ENCODE measurements around the gene FMNL2. TPM values are rescaled to one million over a fixed set of nuclear protein-coding genes. Genes with fewer than 3 reads are reported as not detected.
"Not testable (repeated sequence)": the region's sequence is repeated elsewhere in the genome, so short reads cannot be mapped to it uniquely, and the experiment has no call there.

FMNL2 gene
- total RNA-seq, 1 donor from 2014 or later: 93.8 TPM

DNA sequence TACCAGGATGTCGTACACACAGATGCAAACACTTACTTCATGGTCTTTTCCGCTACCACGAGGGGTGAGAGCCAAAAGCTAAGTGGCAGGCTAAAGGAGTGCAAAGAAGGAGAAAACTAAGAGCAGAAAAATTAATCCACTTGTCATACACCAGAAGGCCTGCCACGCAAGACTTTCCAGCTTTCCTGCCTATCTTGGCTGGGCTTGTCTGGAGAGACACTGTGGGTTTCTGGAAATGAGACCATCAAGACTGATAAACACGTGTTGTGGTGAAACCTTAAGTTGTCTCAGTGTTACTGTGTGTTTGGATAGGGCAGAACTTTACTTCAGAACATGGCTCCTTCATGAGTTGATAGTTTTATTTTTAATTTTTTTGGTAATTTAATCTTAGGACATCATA lies 175.6 kb downstream of the FMNL2 start:
- no peak for DNase-seq (ENCODE audit: low spot score in 2 of 2)
- no peak for FAIRE-seq

- FAIRE-seq (no peak), DNase-seq (ENCODE audit: low spot score in 2 of 2) (no peak)
Measured at GRCh38 chr2:152511981-152512380, 177.0 kb downstream of the FMNL2 start.

DNA sequence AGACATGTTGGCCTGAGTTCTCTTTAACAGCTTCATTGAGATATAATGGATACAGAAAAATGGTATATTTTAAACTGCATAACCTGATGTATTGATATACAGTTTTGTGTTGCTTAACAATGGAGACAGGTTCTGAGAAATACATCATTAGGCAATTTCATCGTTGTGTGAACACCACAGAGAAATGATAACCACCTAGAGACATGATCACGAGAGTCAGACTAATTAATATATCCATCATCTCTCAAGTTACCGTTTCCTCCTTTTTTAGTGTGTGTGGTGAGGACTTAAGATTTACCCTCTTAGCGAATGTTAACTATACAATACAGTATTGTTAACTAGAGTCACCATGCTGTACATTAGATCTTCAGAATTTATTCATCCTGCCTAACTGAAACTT lies 178.1 kb downstream of the FMNL2 start:
- no peak for FAIRE-seq
- DNase-seq (ENCODE audit: low spot score in 2 of 2): no peak

DNA sequence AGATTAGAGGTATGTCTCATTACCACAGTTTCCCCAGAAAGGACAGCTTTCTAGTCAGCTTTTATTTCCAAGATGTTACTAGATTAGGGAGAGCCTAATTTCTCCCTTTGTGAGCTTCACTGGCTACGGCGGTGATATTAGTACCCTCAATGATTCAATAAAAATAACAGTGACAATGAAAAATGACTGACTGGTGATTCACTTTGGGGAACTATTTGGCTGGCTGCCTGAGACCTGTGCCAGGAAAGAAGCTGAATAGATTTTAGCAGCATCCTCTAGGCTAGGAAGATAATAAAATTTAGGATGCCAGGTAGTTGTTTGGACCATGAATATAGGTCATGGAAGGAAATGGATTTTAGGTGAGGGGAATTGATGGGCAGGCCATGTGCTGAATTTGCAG lies 178.7 kb downstream of the FMNL2 start:
- FAIRE-seq: no peak
- DNase-seq (ENCODE audit: low spot score in 2 of 2): no peak

GRCh38 chr2:152518034-152518433 lies 183.1 kb downstream of the FMNL2 start:
- DNase-seq (ENCODE audit: low spot score in 2 of 2) (no peak), FAIRE-seq (no peak)

GRCh38 chr2:152518641-152519580 lies 183.9 kb downstream of the FMNL2 start:
- no peak for DNase-seq (ENCODE audit: low spot score in 2 of 2)
- FAIRE-seq: no peak

- DNase-seq (ENCODE audit: low spot score in 2 of 2) (no peak), FAIRE-seq (no peak)
Measured at GRCh38 chr2:152519581-152519952, 184.6 kb downstream of the FMNL2 start.

DNA sequence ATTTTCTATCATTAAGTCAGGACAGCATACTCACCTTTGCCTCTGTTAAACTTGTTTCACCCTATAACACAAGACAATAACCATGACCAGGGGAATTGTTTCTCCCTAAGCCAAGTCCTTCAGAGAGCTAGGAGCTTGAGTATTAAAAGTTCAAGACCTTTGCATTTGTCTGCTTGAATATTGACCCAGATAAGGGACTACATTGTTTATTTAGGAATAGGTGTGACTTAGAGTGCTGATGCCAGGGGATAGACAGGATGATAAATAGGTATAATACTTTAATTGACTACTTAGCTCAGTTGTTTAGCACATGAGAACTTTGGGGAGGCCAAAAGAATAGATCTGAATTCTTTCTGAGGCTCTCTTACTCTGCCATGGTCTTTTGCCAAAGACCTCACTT lies 185.8 kb downstream of the FMNL2 start:
- FAIRE-seq (no peak), DNase-seq (ENCODE audit: low spot score in 2 of 2) (no peak)

GRCh38 chr2:152522446-152522845 lies 187.5 kb downstream of the FMNL2 start:
- FAIRE-seq; DNase-seq (ENCODE audit: low spot score in 2 of 2): not testable (repeated sequence)

GRCh38 chr2:152523091-152523490 lies 188.1 kb downstream of the FMNL2 start:
- FAIRE-seq (no peak), DNase-seq (ENCODE audit: low spot score in 2 of 2) (no peak)

- FAIRE-seq: no peak
- no peak for DNase-seq (ENCODE audit: low spot score in 2 of 2)
Measured at GRCh38 chr2:152525277-152525838, 190.4 kb downstream of the FMNL2 start.

DNA sequence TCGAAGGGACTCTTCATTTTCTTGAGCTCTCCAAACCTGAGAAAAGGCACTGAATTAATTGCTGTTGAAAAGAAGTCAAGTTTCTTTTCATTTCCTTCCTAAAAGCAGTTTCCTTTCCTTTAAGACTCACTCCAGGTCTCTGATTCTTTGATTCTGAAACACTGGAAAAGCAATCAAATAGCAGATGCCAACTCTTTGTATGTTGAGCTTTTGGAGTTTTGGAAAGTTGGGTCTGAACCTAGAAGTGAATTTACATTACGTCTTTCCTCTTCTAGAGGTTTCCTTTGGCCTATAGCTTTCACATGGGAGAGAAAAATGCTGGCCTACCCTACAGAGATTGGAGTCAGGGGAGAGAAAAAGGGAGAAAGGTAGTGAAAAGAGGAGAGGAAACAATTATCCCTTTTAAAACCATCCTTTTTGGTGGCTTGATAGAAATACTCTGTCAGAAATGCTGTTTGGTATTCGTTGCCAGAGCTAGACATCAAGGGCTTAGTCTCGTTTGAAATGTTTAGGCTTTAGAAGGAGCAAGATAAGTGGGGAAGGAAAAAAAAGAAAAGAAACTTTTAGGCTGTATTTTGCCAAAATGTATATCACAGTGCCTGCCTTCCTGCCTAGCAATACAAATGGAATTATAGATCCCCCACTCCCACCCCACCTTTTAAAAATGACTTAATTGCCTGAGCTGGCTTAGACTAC lies 194.6 kb downstream of the FMNL2 start:
- DNase-seq (ENCODE audit: low spot score in 2 of 2): no peak
- FAIRE-seq: no peak

DNA sequence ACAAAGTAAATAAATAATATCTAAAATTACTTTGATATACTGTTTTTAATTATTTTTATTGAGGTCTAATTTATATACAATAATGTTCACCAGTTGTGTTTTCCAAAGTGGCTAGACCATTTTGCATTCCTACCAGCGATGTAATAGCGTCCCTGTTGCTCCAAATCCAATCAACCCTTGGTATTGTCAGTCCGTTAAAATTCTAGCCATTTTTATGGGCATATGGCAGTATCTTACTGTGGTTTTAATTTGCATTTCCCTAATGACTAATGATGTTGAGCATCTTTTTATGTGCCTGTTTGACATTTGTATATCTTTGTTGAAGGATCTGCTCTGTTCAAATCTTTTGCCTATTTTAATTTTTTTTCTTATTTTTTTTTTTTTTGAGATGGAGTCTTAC lies 197.3 kb downstream of the FMNL2 start:
- FAIRE-seq (no peak), DNase-seq (ENCODE audit: low spot score in 2 of 2) (no peak)

DNA sequence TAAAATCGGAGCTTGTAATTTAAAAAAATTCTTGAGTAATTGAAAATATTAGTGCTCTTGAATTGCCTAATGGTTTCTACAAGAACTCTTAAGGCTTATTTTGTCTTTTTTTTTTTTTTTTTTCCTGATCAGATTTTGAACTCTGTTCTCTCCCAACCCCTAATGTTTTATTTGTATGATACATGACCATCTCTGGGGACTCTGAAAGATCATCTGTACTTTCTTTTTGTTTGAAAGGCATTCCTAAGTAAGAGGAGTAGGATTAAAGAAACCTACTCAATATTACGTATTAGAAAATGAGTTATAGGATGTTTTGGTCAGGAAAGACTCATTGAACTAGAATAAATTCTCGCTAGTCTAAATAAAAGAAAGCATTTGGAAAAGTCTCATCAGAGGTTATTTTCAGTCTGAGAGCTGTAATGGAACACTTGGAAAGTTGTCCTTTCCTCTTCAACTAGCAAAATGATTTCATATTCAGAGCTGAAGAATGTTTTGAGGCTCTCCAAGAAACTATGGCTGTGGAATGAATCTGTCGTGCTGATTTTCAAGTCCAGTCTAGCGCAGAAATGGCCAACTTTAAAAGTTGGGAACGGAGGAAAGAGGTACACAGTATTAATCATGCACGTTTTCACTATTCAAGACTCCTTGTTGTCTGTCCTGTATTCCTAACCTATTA lies 199.6 kb downstream of the FMNL2 start:
- FAIRE-seq: no peak
- no peak for DNase-seq (ENCODE audit: low spot score in 2 of 2)

- no peak for FAIRE-seq
- no peak for DNase-seq (ENCODE audit: low spot score in 2 of 2)
Measured at GRCh38 chr2:152537081-152537651, 202.2 kb downstream of the FMNL2 start.

- no peak for DNase-seq (ENCODE audit: low spot score in 2 of 2)
- FAIRE-seq: no peak
Measured at GRCh38 chr2:152539424-152539823, 204.4 kb downstream of the FMNL2 start.

GRCh38 chr2:152541712-152542111 lies 206.7 kb downstream of the FMNL2 start:
- DNase-seq (ENCODE audit: low spot score in 2 of 2): no peak
- FAIRE-seq: no peak

DNA sequence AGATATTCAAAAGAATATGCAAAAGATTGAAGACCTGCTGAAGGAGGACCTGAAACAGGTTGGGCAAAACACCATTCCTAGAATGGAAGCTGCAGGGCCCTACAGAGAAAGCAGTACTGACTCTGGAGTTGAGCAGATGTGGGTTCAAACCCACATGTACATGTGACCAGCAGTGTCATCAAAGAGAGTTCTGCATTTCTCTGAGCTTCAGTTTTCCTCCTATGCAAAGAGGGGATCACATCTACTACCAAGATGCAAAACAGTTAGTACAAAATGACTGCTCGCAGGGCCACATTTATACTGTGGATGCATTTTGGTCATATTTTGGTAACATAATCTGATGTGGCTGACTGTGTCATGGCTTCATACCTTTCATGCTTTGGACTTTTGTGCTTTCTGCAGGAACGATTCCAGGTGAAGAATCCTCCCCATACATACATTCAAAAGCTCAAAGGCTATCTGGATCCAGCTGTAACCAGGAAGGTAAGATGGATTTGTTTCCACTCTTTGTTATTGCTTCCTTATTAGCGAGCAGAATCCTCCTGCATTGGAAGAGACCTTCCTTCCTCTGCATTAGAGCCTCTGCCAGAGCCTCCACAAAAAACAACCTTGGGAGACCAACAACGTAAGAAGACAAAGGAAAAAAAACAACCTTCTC lies 207.5 kb downstream of the FMNL2 start:
- DNase-seq (ENCODE audit: low spot score in 2 of 2) (no peak), FAIRE-seq (no peak)

- FAIRE-seq: no peak
- peak in 1 of 2 donors; percentile 5 for DNase-seq (ENCODE audit: low spot score in 2 of 2)
Measured at GRCh38 chr2:152542995-152543481, 208.1 kb downstream of the FMNL2 start.

- FAIRE-seq: no peak
Measured at GRCh38 chr2:152543717-152544116, 208.7 kb downstream of the FMNL2 start.

More at GRCh38 chr2:152543717-152544116, 208.7 kb downstream of the FMNL2 start:
- no peak for DNase-seq (ENCODE audit: low spot score in 2 of 2)

Measured in frontal cortex (tissue), 4 donors.